Gastrocnemius medialis (tissue), 4 donors: Measurements from ENCODE around the gene ZDHHC13. TPM values are rescaled to one million over a fixed set of nuclear protein-coding genes. Genes with fewer than 3 reads are reported as not detected.

Experiments used
- ATAC-seq, 2 donors: fragments of 150-250 bp; one replicate each; pipeline ENCODE4 v1.9.1; 2016
- DNase-seq, 2 donors: peaks; one replicate each; pipeline ENCODE4 v3.0.0-alpha.2; 2019
- H3K27ac ChIP-seq, 4 donors: fragments of 200-600 bp; sonication (generic); 1 replicate in 1 of 4; 2 replicates in 3 of 4; pipeline ENCODE4 v1.5.1; 2016 to 2018; ENCODE audit warnings: mild to moderate bottlenecking in 2 of 4, moderate library complexity in 1 of 4
- H3K27me3 ChIP-seq, 3 donors: fragments of 200-600 bp; sonication (generic) in 2 of 3; 1 replicate in 1 of 3; 2 replicates in 2 of 3; pipeline versions ENCODE4 v1.5.1 to v1.6.0; 2016 to 2019; ENCODE audit warnings: mild to moderate bottlenecking in 1 of 3, moderate library complexity in 1 of 3
- H3K36me3 ChIP-seq, 2 donors: fragments of 200-600 bp; sonication (generic) in 1 of 2; one replicate each; pipeline ENCODE4 v1.5.1; 2017 to 2018
- H3K4me1 ChIP-seq, 2 donors: fragments of 200-600 bp; sonication (generic) in 1 of 2; one replicate each; pipeline ENCODE4 v1.5.1; 2016 to 2017; ENCODE audit warnings: mild to moderate bottlenecking in 2 of 2
- H3K4me3 ChIP-seq, 4 donors: fragments of 200-600 bp; sonication (generic) in 3 of 4; 1 replicate in 1 of 4; 2 replicates in 3 of 4; pipeline ENCODE4 v1.5.1; 2016 to 2019; ENCODE audit warnings: mild to moderate bottlenecking in 2 of 4
- H3K9me3 ChIP-seq, 3 donors: fragments of 200-600 bp; sonication (generic) in 2 of 3; 1 replicate in 1 of 3; 2 replicates in 2 of 3; pipeline ENCODE4 v1.5.1; 2016 to 2019
- POLR2A ChIP-seq, 2 donors: fragments of 450-650 bp; IDR thresholded peaks; one replicate each; pipeline ENCODE4 v1.6.1; 2017; ENCODE audit warnings: antibody characterized with exemption in 2 of 2, mild to moderate bottlenecking in 2 of 2, moderate library complexity in 2 of 2
- in situ Hi-C, 4 donors: fragments of 200-750 bp; cut with MboI; loops; one replicate each; pipeline versions ENCODE4 v1.15.0 to v1.8.0; 2017; ENCODE audit warnings: low sequenced_read_pairs in 4 of 4
- intact Hi-C: fragments of 100-400 bp; cut with DNase I; formaldehyde crosslinking; loops from one replicate; pipeline ENCODE4 v1.15.1; 2023; ENCODE audit warnings: low total_unique reads
- total RNA-seq, 4 donors: library from RNA; depleted of rRNA; stranded (reverse); fragments of >200 nt; gene quantifications; one replicate each; pipeline versions ENCODE4 v1.1.0 to v1.2.3, GENCODE V29; 2016
- TF ChIP-seq, protein P1 (sequence below), 5 experiments: fragments of 450-650 bp in 3 of 5; fragments of 200-600 bp in 2 of 5; sonication (generic) in 2 of 5; IDR thresholded peaks in 4 of 5; conservative IDR thresholded peaks in 1 of 5; 1 replicate in 4 of 5; 2 replicates in 1 of 5; pipeline ENCODE4 v1.5.1; 2016 to 2019; ENCODE audit warnings: antibody characterized with exemption in 5 of 5, mild to moderate bottlenecking in 3 of 5, moderate library complexity in 3 of 5

The ZDHHC13 gene
- total RNA-seq, 4 donors from 2014 or later: 1.4 to 6.4 (median 3.5) TPM

DNA sequence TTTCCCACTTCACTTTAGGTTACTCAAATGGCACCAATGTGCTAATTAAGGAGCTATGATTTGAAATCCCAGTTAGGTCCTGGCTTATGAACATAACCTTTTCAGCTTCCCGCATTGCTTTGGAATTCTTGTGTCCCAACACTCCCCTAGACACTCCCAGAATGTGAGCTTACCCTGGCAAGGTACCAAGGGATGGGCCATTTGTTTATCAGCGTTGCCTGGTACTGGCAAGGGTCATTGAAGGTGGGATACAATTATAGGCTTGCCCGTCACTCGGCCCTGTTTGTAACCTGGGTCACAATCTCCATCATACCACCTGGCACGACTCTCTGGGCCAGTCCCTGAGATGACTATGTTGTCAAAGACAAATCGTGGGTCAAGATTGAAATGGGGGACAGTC is 79.5 kb downstream of the ZDHHC13 start:
- Histone ChIP-seq H3K36me3 (peaks cover 0 to 9% of the 10 kb centered on the region in 2 donors), H3K4me1 (peaks cover 56 to 67% of the 10 kb centered on the region in 2 donors), H3K9me3 (no peaks in the 10 kb centered on the region), H3K27ac (peak overlapping the region; percentile 81 to 94 (median 94)), H3K27me3 (no peaks in the 10 kb centered on the region), H3K4me3 (no peak overlapping the region)
- ATAC-seq: peak in 1 of 2 donors; percentile 29
- intact Hi-C loops (no loop called here), in situ Hi-C loops (no loop called here)
- no peak for TF ChIP-seq POLR2A (IDR thresholded peaks at IDR 0.05)
- TF ChIP-seq, protein P1, sequence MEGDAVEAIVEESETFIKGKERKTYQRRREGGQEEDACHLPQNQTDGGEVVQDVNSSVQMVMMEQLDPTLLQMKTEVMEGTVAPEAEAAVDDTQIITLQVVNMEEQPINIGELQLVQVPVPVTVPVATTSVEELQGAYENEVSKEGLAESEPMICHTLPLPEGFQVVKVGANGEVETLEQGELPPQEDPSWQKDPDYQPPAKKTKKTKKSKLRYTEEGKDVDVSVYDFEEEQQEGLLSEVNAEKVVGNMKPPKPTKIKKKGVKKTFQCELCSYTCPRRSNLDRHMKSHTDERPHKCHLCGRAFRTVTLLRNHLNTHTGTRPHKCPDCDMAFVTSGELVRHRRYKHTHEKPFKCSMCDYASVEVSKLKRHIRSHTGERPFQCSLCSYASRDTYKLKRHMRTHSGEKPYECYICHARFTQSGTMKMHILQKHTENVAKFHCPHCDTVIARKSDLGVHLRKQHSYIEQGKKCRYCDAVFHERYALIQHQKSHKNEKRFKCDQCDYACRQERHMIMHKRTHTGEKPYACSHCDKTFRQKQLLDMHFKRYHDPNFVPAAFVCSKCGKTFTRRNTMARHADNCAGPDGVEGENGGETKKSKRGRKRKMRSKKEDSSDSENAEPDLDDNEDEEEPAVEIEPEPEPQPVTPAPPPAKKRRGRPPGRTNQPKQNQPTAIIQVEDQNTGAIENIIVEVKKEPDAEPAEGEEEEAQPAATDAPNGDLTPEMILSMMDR (IDR thresholded peaks at IDR 0.05 in 4 of 5, conservative IDR thresholded peaks at IDR 0.05 in 1 of 5): no peak
- peak; percentile 11 to 71 for DNase-seq

DNA sequence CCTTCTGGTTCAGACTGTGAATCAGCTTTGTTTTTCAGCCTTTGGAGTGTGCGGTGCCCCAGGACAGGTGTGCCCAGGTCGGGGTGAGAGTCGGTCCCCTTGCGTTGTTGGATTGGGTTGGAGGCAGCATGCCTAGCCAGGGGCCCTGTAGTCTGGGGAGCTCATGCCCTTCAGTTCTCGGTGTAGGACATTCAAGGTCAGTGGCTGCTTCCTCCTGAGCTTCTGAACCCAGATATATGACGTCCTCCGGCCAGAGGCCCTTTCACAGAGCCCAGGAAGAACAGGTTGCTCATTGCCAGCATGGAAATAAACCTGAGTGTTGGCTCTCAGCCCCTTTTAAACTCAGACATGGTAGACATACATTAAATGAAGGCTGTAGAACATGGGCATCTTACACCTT is 82.1 kb downstream of the ZDHHC13 start:
- no peaks in the 10 kb centered on the region for H3K36me3 ChIP-seq
- no peaks in the 10 kb centered on the region for H3K9me3 ChIP-seq
- in situ Hi-C loops (no loop called here), intact Hi-C loops (no loop called here)
- no peaks in the 10 kb centered on the region for H3K27me3 ChIP-seq
- DNase-seq (no peak), ATAC-seq (no peak)
- H3K4me1 ChIP-seq: peaks cover 53 to 61% of the 10 kb centered on the region in 2 donors
- TF ChIP-seq, protein P1 (IDR thresholded peaks at IDR 0.05 in 4 of 5, conservative IDR thresholded peaks at IDR 0.05 in 1 of 5): no peak
- H3K4me3 ChIP-seq: peak overlapping the region in 1 of 4 donors; percentile 42
- peak overlapping the region; percentile 90 to 94 (median 94) for H3K27ac ChIP-seq

DNA sequence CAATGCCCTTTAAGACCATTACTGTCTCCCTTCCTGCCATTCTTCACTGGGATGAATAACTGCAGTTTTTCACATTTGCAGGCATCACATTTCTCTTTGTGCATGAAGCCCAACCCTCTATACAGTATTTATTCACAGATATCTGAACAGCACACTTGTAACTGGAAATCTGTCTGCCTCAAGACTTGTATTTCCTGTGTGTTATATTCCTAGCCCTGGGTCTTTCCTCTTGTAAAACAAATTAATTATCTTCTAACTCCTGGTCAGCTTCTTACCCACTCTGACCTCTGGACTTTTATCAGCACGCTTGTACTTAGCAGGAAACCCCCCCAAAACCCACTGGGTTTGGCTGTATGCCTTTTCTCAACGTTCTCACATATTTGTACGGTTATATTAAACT is 82.8 kb downstream of the ZDHHC13 start:
- H3K36me3 ChIP-seq: no peaks in the 10 kb centered on the region
- intact Hi-C loops (no loop called here), in situ Hi-C loops (no loop called here)
- H3K27me3 ChIP-seq: no peaks in the 10 kb centered on the region
- H3K4me1 ChIP-seq: peaks cover 45 to 54% of the 10 kb centered on the region in 2 donors
- ATAC-seq (no peak), DNase-seq (no peak)
- peak overlapping the region; percentile 90 to 94 (median 94) for H3K27ac ChIP-seq
- no peak for TF ChIP-seq POLR2A (IDR thresholded peaks at IDR 0.05)
- TF ChIP-seq, protein P1 (IDR thresholded peaks at IDR 0.05 in 4 of 5, conservative IDR thresholded peaks at IDR 0.05 in 1 of 5): no peak
- H3K4me3 ChIP-seq: peak overlapping the region in 1 of 4 donors; percentile 42
- no peaks in the 10 kb centered on the region for H3K9me3 ChIP-seq

DNA sequence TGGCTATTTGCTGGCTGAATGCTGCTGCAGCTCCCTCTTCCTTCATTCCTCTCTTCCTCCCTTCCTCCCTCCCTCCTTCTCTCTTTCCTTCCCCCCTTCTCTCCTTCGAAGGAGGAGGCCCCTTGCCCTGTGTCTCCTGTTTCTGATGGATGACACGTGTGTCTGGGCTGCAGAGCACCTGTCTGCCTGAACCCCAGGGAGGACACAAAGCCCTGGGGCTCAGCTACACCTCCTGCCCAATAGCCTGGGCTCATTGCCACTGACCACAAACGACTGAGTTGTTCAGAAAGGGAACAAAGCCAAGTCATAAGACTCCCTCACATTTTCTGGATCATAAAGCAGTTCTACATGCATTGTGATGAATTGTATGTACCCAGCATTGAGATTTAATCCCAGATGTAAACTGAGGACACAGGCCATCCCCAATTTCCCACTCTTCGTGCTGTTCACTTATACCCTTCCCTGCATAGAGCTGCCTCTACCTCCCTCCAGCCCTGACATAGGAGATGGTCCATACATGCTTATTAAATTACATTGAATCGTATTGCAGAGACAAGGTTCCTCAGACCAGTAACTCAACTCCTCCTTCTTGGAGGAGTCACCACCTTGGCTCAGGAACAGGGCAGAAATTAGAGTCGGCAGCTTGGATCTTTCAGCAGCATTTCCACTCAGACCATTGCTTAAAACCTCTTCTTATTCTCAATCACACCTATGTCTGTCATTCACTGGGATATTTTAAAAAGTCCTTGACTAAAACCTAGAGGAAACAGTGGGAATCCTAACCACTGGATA is 83.6 kb downstream of the ZDHHC13 start:
- intact Hi-C loops (no loop called here), in situ Hi-C loops (no loop called here)
- Histone ChIP-seq H3K27ac (peak overlapping the region; percentile 90 to 94 (median 94)), H3K4me1 (peaks cover 39 to 45% of the 10 kb centered on the region in 2 donors), H3K36me3 (no peaks in the 10 kb centered on the region), H3K9me3 (no peaks in the 10 kb centered on the region), H3K27me3 (no peaks in the 10 kb centered on the region), H3K4me3 (peak overlapping the region in 3 of 4 donors; percentile 34 to 42 (median 37))
- ATAC-seq (peak; percentile 65 to 69), DNase-seq (peak; percentile 63 to 74)
- TF ChIP-seq POLR2A (IDR thresholded peaks at IDR 0.05): peak in 1 of 2 donors; percentile 2
- TF ChIP-seq, protein P1 (IDR thresholded peaks at IDR 0.05 in 4 of 5, conservative IDR thresholded peaks at IDR 0.05 in 1 of 5): no peak
